Measurements from ENCODE around the gene KDM6A.
"Not testable (repeated sequence)": the region's sequence is repeated elsewhere in the genome, so short reads cannot be mapped to it uniquely, and the experiment has no call there.

KDM6A gene

GRCh38 chrX:44997282-44997812, 124.4 kb downstream of the KDM6A start:
- Histone ChIP-seq H3K4me1 (no peaks in the 10 kb centered on the region), H3K27ac (no peak overlapping the region), H3K79me2 (peaks cover 27% of the 10 kb centered on the region), H3K27me3 (ENCODE audit: control insufficient read depth, insufficient read depth, low read length) (no peaks in the 10 kb centered on the region), H2AFZ (no peak overlapping the region), H3K9me3 (ENCODE audit: control insufficient read depth, low read length) (no peaks in the 10 kb centered on the region), H3K4me3 (ENCODE audit: low read depth, low read length) (no peak overlapping the region), H3K36me3 (ENCODE audit: control insufficient read depth, insufficient read depth, low read length) (no peaks in the 10 kb centered on the region), H3K9ac (no peak overlapping the region), H3K4me2 (ENCODE audit: low read length) (no peak overlapping the region)
- no peak for TF ChIP-seq CTCF (IDR thresholded peaks at IDR 0.05)

DNA sequence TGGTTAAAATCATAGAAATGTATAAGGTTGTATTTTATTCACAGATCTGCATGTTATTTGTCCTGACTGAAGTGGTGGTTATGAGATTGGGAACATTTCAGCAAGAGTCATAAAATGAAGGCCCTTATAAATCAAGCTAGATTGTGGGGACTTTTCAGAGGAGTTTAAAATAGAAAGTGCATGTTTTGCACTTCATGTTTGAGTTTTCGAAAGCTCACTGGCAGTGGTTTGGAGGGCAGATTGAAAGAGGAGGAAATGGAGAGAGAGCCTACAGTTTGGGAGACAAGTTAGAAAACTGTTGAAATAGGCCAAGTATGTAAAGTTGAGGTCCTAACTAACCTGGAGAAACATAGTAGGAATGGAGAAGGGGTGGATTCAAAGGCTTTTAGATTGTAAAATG, 124.9 kb downstream of the KDM6A start:
- Histone ChIP-seq H2AFZ (no peak overlapping the region), H3K4me1 (no peaks in the 10 kb centered on the region), H3K27ac (no peak overlapping the region), H3K79me2 (peaks cover 27% of the 10 kb centered on the region), H3K9me3 (ENCODE audit: control insufficient read depth, low read length) (no peaks in the 10 kb centered on the region), H3K4me2 (ENCODE audit: low read length) (no peak overlapping the region), H3K27me3 (ENCODE audit: control insufficient read depth, insufficient read depth, low read length) (no peaks in the 10 kb centered on the region), H3K4me3 (ENCODE audit: low read depth, low read length) (no peak overlapping the region), H3K36me3 (ENCODE audit: control insufficient read depth, insufficient read depth, low read length) (no peaks in the 10 kb centered on the region), H3K9ac (no peak overlapping the region)
- no peak for TF ChIP-seq CTCF (IDR thresholded peaks at IDR 0.05)

- not testable (repeated sequence) for H3K4me3 ChIP-seq (ENCODE audit: low read depth, low read length); H3K9ac ChIP-seq; H3K4me2 ChIP-seq (ENCODE audit: low read length); H3K4me1 ChIP-seq; H3K9me3 ChIP-seq (ENCODE audit: control insufficient read depth, low read length); H3K27ac ChIP-seq; H3K27me3 ChIP-seq (ENCODE audit: control insufficient read depth, insufficient read depth, low read length); H2AFZ ChIP-seq; H3K36me3 ChIP-seq (ENCODE audit: control insufficient read depth, insufficient read depth, low read length)
- H3K79me2 ChIP-seq, result peaks cover 28% of the 10 kb centered on the region
These were observed 126.2 kb downstream of the KDM6A start for GRCh38 chrX:44999237-44999636.

GRCh38 chrX:44999872-45000271, 126.9 kb downstream of the KDM6A start:
- H3K4me2 ChIP-seq (ENCODE audit: low read length); H3K9me3 ChIP-seq (ENCODE audit: control insufficient read depth, low read length); H3K27ac ChIP-seq; H3K27me3 ChIP-seq (ENCODE audit: control insufficient read depth, insufficient read depth, low read length); H3K4me1 ChIP-seq; H2AFZ ChIP-seq; H3K36me3 ChIP-seq (ENCODE audit: control insufficient read depth, insufficient read depth, low read length); H3K9ac ChIP-seq; H3K4me3 ChIP-seq (ENCODE audit: low read depth, low read length): not testable (repeated sequence)
- peaks cover 28% of the 10 kb centered on the region for H3K79me2 ChIP-seq

DNA sequence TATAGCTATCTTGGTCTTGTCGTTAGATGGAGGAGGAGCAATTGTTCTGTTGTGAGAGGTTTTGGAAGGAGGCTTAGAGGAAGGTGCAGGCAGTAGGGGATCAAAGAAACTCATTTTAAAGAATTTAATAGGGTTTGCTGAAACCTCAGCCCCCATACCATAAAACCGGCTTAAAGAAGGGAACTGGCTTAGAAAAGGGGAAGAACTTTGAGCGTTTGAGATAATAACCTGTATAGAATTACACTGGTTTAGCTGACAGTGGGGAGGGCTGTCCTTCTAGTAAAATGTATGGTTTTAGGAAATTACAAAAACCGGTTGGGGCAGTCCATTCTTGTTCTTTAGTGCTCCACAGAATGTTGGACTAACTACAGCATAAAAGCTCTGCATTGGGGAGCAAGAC, 128.1 kb downstream of the KDM6A start:
- H3K27ac ChIP-seq, result no peak overlapping the region
- no peaks in the 10 kb centered on the region for H3K9me3 ChIP-seq (ENCODE audit: control insufficient read depth, low read length)
- H3K79me2 ChIP-seq, result peaks cover 26% of the 10 kb centered on the region
- no peaks in the 10 kb centered on the region for H3K4me1 ChIP-seq
- TF ChIP-seq CTCF (IDR thresholded peaks at IDR 0.05), result no peak
- H3K4me3 ChIP-seq (ENCODE audit: low read depth, low read length), result no peak overlapping the region
- H3K27me3 ChIP-seq (ENCODE audit: control insufficient read depth, insufficient read depth, low read length), result no peaks in the 10 kb centered on the region
- H3K36me3 ChIP-seq (ENCODE audit: control insufficient read depth, insufficient read depth, low read length), result no peaks in the 10 kb centered on the region
- H3K4me2 ChIP-seq (ENCODE audit: low read length), result no peak overlapping the region
- H2AFZ ChIP-seq, result no peak overlapping the region
- H3K9ac ChIP-seq, result no peak overlapping the region

GRCh38 chrX:45003085-45003484, 130.1 kb downstream of the KDM6A start:
- TF ChIP-seq CTCF (IDR thresholded peaks at IDR 0.05), result no peak
- Histone ChIP-seq H3K4me2 (ENCODE audit: low read length) (no peak overlapping the region), H3K4me1 (no peaks in the 10 kb centered on the region), H3K4me3 (ENCODE audit: low read depth, low read length) (no peak overlapping the region), H3K27me3 (ENCODE audit: control insufficient read depth, insufficient read depth, low read length) (no peaks in the 10 kb centered on the region), H2AFZ (no peak overlapping the region), H3K9me3 (ENCODE audit: control insufficient read depth, low read length) (no peaks in the 10 kb centered on the region), H3K79me2 (peaks cover 17% of the 10 kb centered on the region), H3K36me3 (ENCODE audit: control insufficient read depth, insufficient read depth, low read length) (no peaks in the 10 kb centered on the region), H3K9ac (no peak overlapping the region), H3K27ac (no peak overlapping the region)

Data from parathyroid adenoma (tissue), 2 donors.